OCI-LY1 (cell line): Measurements from ENCODE around the gene LRRC25.
A peak's percentile ranks its signal among the peaks of the same experiment; 100 is the strongest.

Experiments used
- H2AFZ ChIP-seq: fragments of 200-600 bp; sonication (generic), shearing (Covaris generic); 2 replicates; pipeline ENCODE4 v1.6.0; 2014; ENCODE audit warnings: antibody characterized with exemption, mild to moderate bottlenecking, low read length
- H3F3A ChIP-seq: fragments of 200-600 bp; sonication (generic), shearing (Covaris generic); 2 replicates; pipeline ENCODE4 v1.6.0; 2014; ENCODE audit warnings: mild to moderate bottlenecking, antibody characterized with exemption, low read length, moderate library complexity; ENCODE audit not compliant: insufficient read depth
- H3K27ac ChIP-seq: fragments of 200-600 bp; sonication (generic); 2 replicates; pipeline ENCODE4 v1.5.1; 2014; ENCODE audit warnings: low read length, mixed run types, mild to moderate bottlenecking, low read depth; ENCODE audit not compliant: poor library complexity, severe bottlenecking
- H3K27me3 ChIP-seq: fragments of 200-600 bp; sonication (generic); 2 replicates; pipeline ENCODE4 v1.6.0; 2014; ENCODE audit warnings: antibody characterized with exemption, mild to moderate bottlenecking, low read length, moderate library complexity; ENCODE audit not compliant: insufficient read depth
- H3K36me3 ChIP-seq: fragments of 200-600 bp; sonication (generic); 2 replicates; pipeline ENCODE4 v1.6.1; 2014; ENCODE audit warnings: mild to moderate bottlenecking, antibody characterized with exemption, low read length, moderate library complexity, mixed read lengths; ENCODE audit not compliant: insufficient read depth
- H3K4me1 ChIP-seq: fragments of 200-600 bp; sonication (generic); 2 replicates; pipeline ENCODE4 v1.5.1; 2014; ENCODE audit warnings: mild to moderate bottlenecking, low read length, moderate library complexity; ENCODE audit not compliant: insufficient read depth, severe bottlenecking
- H3K4me2 ChIP-seq: fragments of 200-600 bp; sonication (generic), shearing (Covaris generic); 2 replicates; pipeline ENCODE4 v1.6.1; 2014; ENCODE audit warnings: low read length
- H3K4me3 ChIP-seq: fragments of 200-600 bp; sonication (generic); 2 replicates; pipeline ENCODE4 v1.5.1; 2014; ENCODE audit warnings: low read length, low read depth, mild to moderate bottlenecking, mixed read lengths; ENCODE audit not compliant: poor library complexity, severe bottlenecking
- H3K79me2 ChIP-seq: fragments of 200-600 bp; shearing (Covaris generic); 2 replicates; pipeline ENCODE4 v1.6.1; 2016; ENCODE audit warnings: mixed run types, low read length, mixed read lengths; ENCODE audit not compliant: insufficient read depth
- H3K9ac ChIP-seq: fragments of 200-600 bp; sonication (generic), shearing (Covaris generic); 2 replicates; pipeline ENCODE4 v1.6.1; 2014; ENCODE audit warnings: mild to moderate bottlenecking, low read length, mixed read lengths
- H3K9me2 ChIP-seq: fragments of 200-600 bp; sonication (generic), shearing (Covaris generic); 2 replicates; pipeline ENCODE4 v1.6.1; 2014; ENCODE audit warnings: low read depth, mild to moderate bottlenecking, low read length, mixed read lengths
- H3K9me3 ChIP-seq: fragments of 200-600 bp; shearing (Covaris generic); 2 replicates; pipeline ENCODE4 v1.6.1; 2014; ENCODE audit warnings: low read length, mixed read lengths
- H4K20me1 ChIP-seq: fragments of 200-600 bp; sonication (generic), shearing (Covaris generic); 2 replicates; pipeline ENCODE4 v1.6.0; 2016; ENCODE audit warnings: mild to moderate bottlenecking, low read length; ENCODE audit not compliant: insufficient read depth
- CTCF ChIP-seq: fragments of 200-600 bp; sonication (generic), shearing (Covaris generic); IDR thresholded peaks from 2 replicates; pipeline ENCODE4 v1.5.1; 2017; ENCODE audit warnings: mild to moderate bottlenecking, antibody characterized with exemption, low read length, moderate library complexity, mixed read lengths
- EZH2 ChIP-seq: fragments of 200-600 bp; sonication (generic), shearing (Covaris generic); IDR thresholded peaks from 2 replicates; pipeline ENCODE4 v1.8.0; 2017; ENCODE audit warnings: borderline replicate concordance, mixed run types, mild to moderate bottlenecking, antibody characterized with exemption, low read length, moderate library complexity, mixed read lengths

LRRC25 gene

GRCh38 chr19:18353378-18354005 is 43.9 kb downstream of the LRRC25 start:
- Histone ChIP-seq H3K9ac (no peak overlapping the region), H3K27ac (no peak overlapping the region), H3K9me2 (no peaks in the 10 kb centered on the region), H3K79me2 (no peaks in the 10 kb centered on the region), H3K27me3 (no peaks in the 10 kb centered on the region), H3K9me3 (no peaks in the 10 kb centered on the region), H3K36me3 (peaks cover 17% of the 10 kb centered on the region), H4K20me1 (no peaks in the 10 kb centered on the region), H3K4me1 (no peaks in the 10 kb centered on the region), H3K4me3 (no peak overlapping the region), H3K4me2 (no peak overlapping the region), H3F3A (no peaks in the 10 kb centered on the region), H2AFZ (no peak overlapping the region)
- no peak for TF ChIP-seq EZH2
- TF ChIP-seq CTCF = no peak

GRCh38 chr19:18351544-18351943 is 45.9 kb downstream of the LRRC25 start:
- Histone ChIP-seq H3K79me2 (no peaks in the 10 kb centered on the region), H3K4me1 (no peaks in the 10 kb centered on the region), H3K4me3 (no peak overlapping the region), H3K9ac (no peak overlapping the region), H4K20me1 (no peaks in the 10 kb centered on the region), H3K9me3 (no peaks in the 10 kb centered on the region), H3K27me3 (no peaks in the 10 kb centered on the region), H3K4me2 (no peak overlapping the region), H2AFZ (no peak overlapping the region), H3K27ac (no peak overlapping the region), H3F3A (no peaks in the 10 kb centered on the region), H3K36me3 (peaks cover 4% of the 10 kb centered on the region), H3K9me2 (no peaks in the 10 kb centered on the region)
- TF ChIP-seq EZH2 (no peak), CTCF (no peak)

GRCh38 chr19:18350490-18350889 is 46.9 kb downstream of the LRRC25 start:
- Histone ChIP-seq H3K36me3 (peaks cover 4% of the 10 kb centered on the region; the same call in 1 of the 2 replicates), H3K79me2 (no peaks in the 10 kb centered on the region), H3K4me2 (no peak overlapping the region), H3K4me1 (no peaks in the 10 kb centered on the region), H3K27me3 (no peaks in the 10 kb centered on the region), H3F3A (no peaks in the 10 kb centered on the region), H3K27ac (no peak overlapping the region), H3K9ac (no peak overlapping the region), H2AFZ (no peak overlapping the region), H4K20me1 (no peaks in the 10 kb centered on the region), H3K9me2 (no peaks in the 10 kb centered on the region), H3K9me3 (no peaks in the 10 kb centered on the region), H3K4me3 (no peak overlapping the region)
- no peak for TF ChIP-seq EZH2

- H3K9me3 ChIP-seq = no peaks in the 10 kb centered on the region
Measured at GRCh38 chr19:18349524-18350128, 47.8 kb downstream of the LRRC25 start.

More at GRCh38 chr19:18349524-18350128, 47.8 kb downstream of the LRRC25 start:
- TF ChIP-seq EZH2 (no peak), CTCF (peak; percentile 66)
- no peaks in the 10 kb centered on the region for H3K9me2 ChIP-seq
- no peak overlapping the region for H2AFZ ChIP-seq
- H3K4me1 ChIP-seq = no peaks in the 10 kb centered on the region
- H3K4me2 ChIP-seq = no peak overlapping the region
- no peaks in the 10 kb centered on the region for H3F3A ChIP-seq
- no peak overlapping the region for H3K4me3 ChIP-seq
- no peak overlapping the region for H3K9ac ChIP-seq
- no peaks in the 10 kb centered on the region for H3K27me3 ChIP-seq
- no peaks in the 10 kb centered on the region for H3K79me2 ChIP-seq
- H3K27ac ChIP-seq = no peak overlapping the region
- H3K36me3 ChIP-seq = peaks cover 4% of the 10 kb centered on the region; the same call in 1 of the 2 replicates
- H4K20me1 ChIP-seq = no peaks in the 10 kb centered on the region
